ENCODE measurements around the gene KREMEN1. TPM values are rescaled to one million over a fixed set of nuclear protein-coding genes. Genes with fewer than 3 reads are reported as not detected.

The KREMEN1 gene
- total RNA-seq, 1 experiment from 2014 or later, result 2.2 TPM

DNA sequence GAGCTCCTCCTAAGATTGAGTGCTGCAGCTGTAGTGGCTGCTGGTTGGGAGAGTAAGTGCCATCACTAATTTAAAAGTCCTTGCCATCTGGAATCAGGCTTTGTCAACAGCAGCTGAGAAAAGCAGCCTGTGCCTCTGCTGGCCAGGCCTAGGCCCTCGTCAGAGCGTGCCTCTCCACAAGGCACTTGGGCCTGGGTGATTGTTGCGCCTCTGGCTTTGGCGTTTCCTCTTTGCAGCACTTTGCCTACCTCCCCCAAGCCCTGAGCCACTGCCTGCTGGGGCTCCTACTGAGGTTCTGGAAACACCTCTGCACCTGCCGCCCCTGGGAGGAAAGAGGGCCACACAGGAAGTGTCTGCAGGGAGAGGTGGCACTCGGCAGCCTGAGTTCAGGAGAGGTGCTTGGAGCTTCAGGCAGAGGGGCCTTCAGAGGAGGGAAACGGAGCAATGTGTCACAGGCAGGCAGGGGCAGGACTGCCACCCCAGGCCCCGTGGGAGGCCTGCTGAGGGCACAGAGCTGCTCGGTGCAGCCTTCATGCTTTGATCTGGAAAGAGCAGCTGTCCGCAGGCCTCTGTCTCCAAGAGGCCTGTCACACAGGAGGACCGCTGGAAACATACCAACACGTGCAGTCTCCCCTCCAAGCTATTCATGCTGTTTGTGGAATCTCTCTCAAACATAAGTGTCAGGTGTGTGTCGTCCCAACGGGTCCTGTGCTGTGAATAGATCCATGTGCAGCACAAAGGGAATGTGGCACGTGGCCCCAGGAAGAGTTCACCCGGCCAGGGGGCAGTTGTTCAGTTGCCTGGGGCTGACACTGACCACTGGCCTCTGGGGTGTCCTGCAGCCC lies 71.3 kb downstream of the KREMEN1 start:
- Histone ChIP-seq H3K4me3 (ENCODE audit: low read depth in 2 of 2, low read length in 2 of 2) (no peak overlapping the region), H3K27ac (ENCODE audit: low read length) (no peak overlapping the region), H3K27me3 (ENCODE audit: control insufficient read depth, insufficient read depth, low read length) (no peaks in the 10 kb centered on the region), H3K9me3 (ENCODE audit: control insufficient read depth, insufficient read depth, low read depth, low read length) (no peaks in the 10 kb centered on the region), H3K36me3 (ENCODE audit: control insufficient read depth, insufficient read depth, low read length) (no peaks in the 10 kb centered on the region), H3K4me1 (ENCODE audit: control insufficient read depth, insufficient read depth, low read length) (no peaks in the 10 kb centered on the region)
- intact Hi-C loops (cut with micrococcal nuclease; ENCODE audit: unreplicated experiment), result no loop called here
- ChIA-PET CTCF (no interaction called here), POLR2A (no interaction called here)
- DNase-seq (ENCODE audit: low read depth, low spot score) (no peak), ATAC-seq (no peak)
- BruUV-seq (replicated peaks), result no TSS peak
- TF ChIP-seq POLR2AphosphoS5 (IDR thresholded peaks at IDR 0.05; ENCODE audit: low read depth, low read length), result no peak
- no peak for TF ChIP-seq REST (IDR thresholded peaks at IDR 0.05; ENCODE audit: insufficient read depth in 1 of 2, low read depth in 2 of 2, low read length in 1 of 2)
- no peak for TF ChIP-seq SIN3A (IDR thresholded peaks at IDR 0.05; ENCODE audit: borderline replicate concordance, insufficient read depth, low read depth, low read length)
- TF ChIP-seq, protein P1, sequence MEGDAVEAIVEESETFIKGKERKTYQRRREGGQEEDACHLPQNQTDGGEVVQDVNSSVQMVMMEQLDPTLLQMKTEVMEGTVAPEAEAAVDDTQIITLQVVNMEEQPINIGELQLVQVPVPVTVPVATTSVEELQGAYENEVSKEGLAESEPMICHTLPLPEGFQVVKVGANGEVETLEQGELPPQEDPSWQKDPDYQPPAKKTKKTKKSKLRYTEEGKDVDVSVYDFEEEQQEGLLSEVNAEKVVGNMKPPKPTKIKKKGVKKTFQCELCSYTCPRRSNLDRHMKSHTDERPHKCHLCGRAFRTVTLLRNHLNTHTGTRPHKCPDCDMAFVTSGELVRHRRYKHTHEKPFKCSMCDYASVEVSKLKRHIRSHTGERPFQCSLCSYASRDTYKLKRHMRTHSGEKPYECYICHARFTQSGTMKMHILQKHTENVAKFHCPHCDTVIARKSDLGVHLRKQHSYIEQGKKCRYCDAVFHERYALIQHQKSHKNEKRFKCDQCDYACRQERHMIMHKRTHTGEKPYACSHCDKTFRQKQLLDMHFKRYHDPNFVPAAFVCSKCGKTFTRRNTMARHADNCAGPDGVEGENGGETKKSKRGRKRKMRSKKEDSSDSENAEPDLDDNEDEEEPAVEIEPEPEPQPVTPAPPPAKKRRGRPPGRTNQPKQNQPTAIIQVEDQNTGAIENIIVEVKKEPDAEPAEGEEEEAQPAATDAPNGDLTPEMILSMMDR (IDR thresholded peaks at IDR 0.05), result no peak
- TF ChIP-seq TCF7L2 (IDR thresholded peaks at IDR 0.05; ENCODE audit: low read depth, low read length), result no peak
- in situ Hi-C loops (cut with HindIII; ENCODE audit: low pct_unique_long_range_greater_than_20kb, low sequenced_read_pairs), result no loop called here

- in situ Hi-C loops (cut with HindIII; ENCODE audit: low pct_unique_long_range_greater_than_20kb, low sequenced_read_pairs), result no loop called here
These were observed 71.9 kb downstream of the KREMEN1 start for GRCh38 chr22:29144786-29145160.

More at GRCh38 chr22:29144786-29145160, 71.9 kb downstream of the KREMEN1 start:
- Histone ChIP-seq H3K4me1 (ENCODE audit: control insufficient read depth, insufficient read depth, low read length) (no peaks in the 10 kb centered on the region), H3K36me3 (ENCODE audit: control insufficient read depth, insufficient read depth, low read length) (no peaks in the 10 kb centered on the region), H3K9me3 (ENCODE audit: control insufficient read depth, insufficient read depth, low read depth, low read length) (no peaks in the 10 kb centered on the region), H3K4me3 (ENCODE audit: low read depth in 2 of 2, low read length in 2 of 2) (no peak overlapping the region), H3K27ac (ENCODE audit: low read length) (no peak overlapping the region), H3K27me3 (ENCODE audit: control insufficient read depth, insufficient read depth, low read length) (no peaks in the 10 kb centered on the region)
- TF ChIP-seq SIN3A (IDR thresholded peaks at IDR 0.05; ENCODE audit: borderline replicate concordance, insufficient read depth, low read depth, low read length) (no peak), TCF7L2 (IDR thresholded peaks at IDR 0.05; ENCODE audit: low read depth, low read length) (no peak), REST (IDR thresholded peaks at IDR 0.05; ENCODE audit: insufficient read depth in 1 of 2, low read depth in 2 of 2, low read length in 1 of 2) (no peak), POLR2AphosphoS5 (IDR thresholded peaks at IDR 0.05; ENCODE audit: low read depth, low read length) (no peak)
- TF ChIP-seq, protein P1 (IDR thresholded peaks at IDR 0.05), result no peak
- intact Hi-C loops (cut with micrococcal nuclease; ENCODE audit: unreplicated experiment), result no loop called here
- ChIA-PET CTCF (no interaction called here), POLR2A (no interaction called here)
- BruUV-seq (replicated peaks), result no TSS peak
- ATAC-seq (no peak), DNase-seq (ENCODE audit: low read depth, low spot score) (no peak)
